GM23338 (cell line): Measurements from ENCODE around the gene TRIM25. TPM values are rescaled to one million over a fixed set of nuclear protein-coding genes. Genes with fewer than 3 reads are reported as not detected.

Source experiments
- ATAC-seq: fragments of 200-7000 bp; cut with Tn5 transposase; 3 replicates; pipeline ENCODE4 v1.9.1; 2020
- DNase-seq: peaks from one replicate; pipeline ENCODE4 v3.0.0-alpha.2; 2015; ENCODE audit warnings: low spot score
- H2AFZ ChIP-seq: fragments of 200-600 bp; sonication (generic); 2 replicates; pipeline ENCODE4 v1.8.0; 2016; ENCODE audit warnings: antibody characterized with exemption, mild to moderate bottlenecking, moderate library complexity
- H3F3A ChIP-seq: fragments of 200-600 bp; sonication (generic); replicated peaks from 2 replicates; pipeline ENCODE4 v1.8.0; 2017; ENCODE audit warnings: antibody characterized with exemption, mixed run types, low read depth
- H3K27ac ChIP-seq: fragments of 200-600 bp; sonication (generic); 2 replicates; pipeline ENCODE4 v1.6.1; 2016; ENCODE audit warnings: low read depth
- H3K27me3 ChIP-seq: fragments of 200-600 bp; sonication (generic); 2 replicates; pipeline ENCODE4 v1.8.0; 2016; ENCODE audit warnings: mild to moderate bottlenecking, mixed run types, moderate library complexity; ENCODE audit not compliant: insufficient read depth
- H3K36me3 ChIP-seq: fragments of 200-600 bp; sonication (generic); 2 replicates; pipeline ENCODE4 v1.8.0; 2016; ENCODE audit warnings: mild to moderate bottlenecking; ENCODE audit not compliant: insufficient read depth
- H3K4me1 ChIP-seq: fragments of 200-600 bp; sonication (generic); 2 replicates; pipeline ENCODE4 v1.8.0; 2016; ENCODE audit warnings: mild to moderate bottlenecking, moderate library complexity; ENCODE audit not compliant: insufficient read depth
- H3K4me2 ChIP-seq: fragments of 200-600 bp; sonication (generic); 2 replicates; pipeline ENCODE4 v1.7.1; 2017; ENCODE audit warnings: mixed run types
- H3K4me3 ChIP-seq: fragments of 200-600 bp; sonication (generic); 2 replicates; pipeline ENCODE4 v1.6.1; 2016; ENCODE audit warnings: mixed run types
- H3K79me2 ChIP-seq: fragments of 200-600 bp; sonication (generic); replicated peaks from 2 replicates; pipeline ENCODE4 v1.8.0; 2017; ENCODE audit warnings: mild to moderate bottlenecking; ENCODE audit not compliant: insufficient read depth
- H3K9me2 ChIP-seq: fragments of 200-600 bp; sonication (generic); 2 replicates; pipeline ENCODE4 v1.8.0; 2017; ENCODE audit not compliant: insufficient read depth
- H4K20me1 ChIP-seq: fragments of 200-600 bp; sonication (generic); replicated peaks from 2 replicates; pipeline ENCODE4 v1.8.0; 2017; ENCODE audit warnings: mild to moderate bottlenecking; ENCODE audit not compliant: insufficient read depth
- H3K27ac Mint-ChIP-seq: 2 replicates; pipeline ENCODE4 v1.8.0; 2020; ENCODE audit warnings: inconsistent platforms, mild to moderate bottlenecking, moderate library complexity, mixed read lengths
- H3K27me3 Mint-ChIP-seq: 3 replicates; pipeline ENCODE4 v1.8.0; 2022; ENCODE audit warnings: low read depth, mild to moderate bottlenecking, moderate library complexity, mixed read lengths, inconsistent platforms; ENCODE audit not compliant: insufficient read depth, poor library complexity
- H3K36me3 Mint-ChIP-seq: 3 replicates; pipeline ENCODE4 v1.8.0; 2021; ENCODE audit warnings: low read depth, mild to moderate bottlenecking, inconsistent platforms, moderate library complexity, mixed read lengths
- H3K4me1 Mint-ChIP-seq: 3 replicates; pipeline ENCODE4 v1.8.0; 2020; ENCODE audit warnings: mild to moderate bottlenecking, inconsistent platforms, mixed read lengths
- H3K4me3 Mint-ChIP-seq: 3 replicates; pipeline ENCODE4 v1.8.0; 2021; ENCODE audit warnings: moderate library complexity, mild to moderate bottlenecking, inconsistent platforms, mixed read lengths
- H3K9me3 Mint-ChIP-seq: 3 replicates; pipeline ENCODE4 v1.8.0; 2020; ENCODE audit warnings: moderate library complexity, mild to moderate bottlenecking, inconsistent platforms, mixed read lengths
- CREB1 ChIP-seq: fragments of 250-450 bp; sonication (Bioruptor Pico); IDR thresholded peaks from 2 replicates; pipeline ENCODE4 v1.5.0; 2020; ENCODE audit warnings: low read depth, mild to moderate bottlenecking, moderate library complexity
- EZH2 ChIP-seq: fragments of 200-600 bp; sonication (generic); IDR thresholded peaks from one replicate; pipeline ENCODE4 v1.8.0; 2017; ENCODE audit warnings: antibody characterized with exemption, mild to moderate bottlenecking, low read depth; ENCODE audit not compliant: unreplicated experiment
- EZH2phosphoT487 ChIP-seq: fragments of 200-600 bp; sonication (generic); IDR thresholded peaks from one replicate; pipeline ENCODE4 v1.8.1; 2018; ENCODE audit warnings: antibody characterized with exemption; ENCODE audit not compliant: unreplicated experiment
- JUNB ChIP-seq: IDR thresholded peaks from one replicate; pipeline ENCODE4 v1.6.1; 2016; ENCODE audit warnings: antibody characterized with exemption; ENCODE audit not compliant: unreplicated experiment
- POLR2AphosphoS5 ChIP-seq: IDR thresholded peaks from 2 replicates; pipeline ENCODE4 v1.6.1; 2016; ENCODE audit warnings: antibody characterized with exemption, low read depth
- STAT1 ChIP-seq: IDR thresholded peaks from one replicate; pipeline ENCODE4 v1.6.1; 2016; ENCODE audit warnings: antibody characterized with exemption; ENCODE audit not compliant: unreplicated experiment
- ZNF114 ChIP-seq: fragments of 250-450 bp; sonication (Bioruptor Pico); IDR thresholded peaks from 2 replicates; pipeline ENCODE4 v1.5.0; 2020; ENCODE audit warnings: mild to moderate bottlenecking, moderate library complexity
- ZNF331 ChIP-seq: fragments of 250-450 bp; sonication (Bioruptor Pico); IDR thresholded peaks from 2 replicates; pipeline ENCODE4 v1.5.0; 2020; ENCODE audit warnings: low read depth, mild to moderate bottlenecking, moderate library complexity
- polyA plus RNA-seq: library from polyadenylated mRNA; unstranded; fragments of >200 nt; fragmentation: Nextera tagmentation; extraction: Ambion mirVana; gene quantifications from 2 replicates; pipeline ENCODE4 v1.2.1, GENCODE V29; 2016
- total RNA-seq: library from RNA; depleted of rRNA; stranded (reverse); fragments of >200 nt; shearing (Covaris generic); gene quantifications from 2 replicates; pipeline ENCODE4 v1.2.3, GENCODE V29; 2014
- TF ChIP-seq, protein P1 (sequence below): IDR thresholded peaks from one replicate; pipeline ENCODE4 v1.6.1; 2018; ENCODE audit warnings: antibody characterized with exemption; ENCODE audit not compliant: unreplicated experiment
- TF ChIP-seq, protein P2 (sequence below), 2 experiments: fragments of 200-600 bp in 1 of 2; sonication (generic) in 1 of 2; conservative IDR thresholded peaks; 2 replicates each; pipeline versions ENCODE4 v1.5.1 to v1.6.1; 2016 to 2017; ENCODE audit warnings: antibody characterized with exemption in 2 of 2, low read depth in 2 of 2, mild to moderate bottlenecking in 2 of 2, moderate library complexity in 1 of 2
- TF ChIP-seq, protein P3 (sequence below): IDR thresholded peaks from 2 replicates; pipeline ENCODE4 v1.6.1; 2016; ENCODE audit warnings: antibody characterized with exemption
- TF ChIP-seq, protein P4 (sequence below): fragments of 250-450 bp; sonication (Bioruptor Pico); IDR thresholded peaks from 2 replicates; pipeline ENCODE4 v1.5.0; 2020; ENCODE audit warnings: mild to moderate bottlenecking, moderate library complexity

Gene TRIM25
- total and polyA plus RNA-seq, 2 experiments from 2014 or later, result 19.6 to 36.2 TPM

DNA sequence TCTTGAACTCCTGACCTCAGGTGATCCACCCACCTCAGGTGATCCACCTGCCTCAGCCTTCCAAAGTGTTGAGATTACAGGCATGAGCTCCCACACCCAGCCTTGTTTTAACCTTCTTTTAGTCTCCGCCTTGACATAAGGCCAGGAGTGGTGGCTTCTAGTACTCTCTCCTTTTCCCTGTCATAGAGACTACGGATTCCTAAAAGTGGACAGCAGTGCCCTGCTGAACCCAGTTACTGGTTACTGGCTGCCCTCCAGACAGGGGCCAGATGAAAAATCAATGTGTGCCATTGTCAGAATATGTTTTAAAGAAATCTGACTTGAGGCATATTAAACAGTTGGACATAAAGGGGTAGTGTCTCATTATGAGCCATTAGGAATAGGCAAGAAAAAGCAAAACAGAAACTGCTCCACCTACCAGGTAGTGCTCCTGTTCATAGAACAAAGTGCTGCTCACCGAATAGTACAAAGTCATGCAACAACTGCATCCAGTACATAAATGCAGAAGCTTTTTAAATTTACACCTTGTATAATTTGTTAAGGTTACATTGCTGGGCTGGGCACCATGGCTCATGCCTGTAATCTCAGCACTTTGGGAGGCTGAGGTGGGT, 32.1 kb downstream of the TRIM25 start:
- H3K4me3 Mint-ChIP-seq, result no peak overlapping the region
- DNase-seq (no peak), ATAC-seq (no peak)
- Histone ChIP-seq H3K9me2 (no peaks in the 10 kb centered on the region), H3K27ac (no peak overlapping the region), H3K4me2 (no peak overlapping the region), H3K27me3 (no peaks in the 10 kb centered on the region), H3K36me3 (no peaks in the 10 kb centered on the region), H4K20me1 (no peaks in the 10 kb centered on the region), H3K79me2 (no peaks in the 10 kb centered on the region), H3F3A (no peaks in the 10 kb centered on the region), H3K4me3 (no peak overlapping the region), H2AFZ (no peak overlapping the region), H3K4me1 (no peaks in the 10 kb centered on the region)
- H3K9me3 Mint-ChIP-seq, result peaks cover 12% of the 10 kb centered on the region; the same call in 2 of the 3 replicates
- TF ChIP-seq ZNF331 (no peak), CREB1 (CRISPR knock-in tag) (no peak), EZH2 (no peak), JUNB (no peak), POLR2AphosphoS5 (no peak), ZNF114 (CRISPR knock-in tag) (no peak), EZH2phosphoT487 (no peak), STAT1 (no peak)
- TF ChIP-seq, protein P1, sequence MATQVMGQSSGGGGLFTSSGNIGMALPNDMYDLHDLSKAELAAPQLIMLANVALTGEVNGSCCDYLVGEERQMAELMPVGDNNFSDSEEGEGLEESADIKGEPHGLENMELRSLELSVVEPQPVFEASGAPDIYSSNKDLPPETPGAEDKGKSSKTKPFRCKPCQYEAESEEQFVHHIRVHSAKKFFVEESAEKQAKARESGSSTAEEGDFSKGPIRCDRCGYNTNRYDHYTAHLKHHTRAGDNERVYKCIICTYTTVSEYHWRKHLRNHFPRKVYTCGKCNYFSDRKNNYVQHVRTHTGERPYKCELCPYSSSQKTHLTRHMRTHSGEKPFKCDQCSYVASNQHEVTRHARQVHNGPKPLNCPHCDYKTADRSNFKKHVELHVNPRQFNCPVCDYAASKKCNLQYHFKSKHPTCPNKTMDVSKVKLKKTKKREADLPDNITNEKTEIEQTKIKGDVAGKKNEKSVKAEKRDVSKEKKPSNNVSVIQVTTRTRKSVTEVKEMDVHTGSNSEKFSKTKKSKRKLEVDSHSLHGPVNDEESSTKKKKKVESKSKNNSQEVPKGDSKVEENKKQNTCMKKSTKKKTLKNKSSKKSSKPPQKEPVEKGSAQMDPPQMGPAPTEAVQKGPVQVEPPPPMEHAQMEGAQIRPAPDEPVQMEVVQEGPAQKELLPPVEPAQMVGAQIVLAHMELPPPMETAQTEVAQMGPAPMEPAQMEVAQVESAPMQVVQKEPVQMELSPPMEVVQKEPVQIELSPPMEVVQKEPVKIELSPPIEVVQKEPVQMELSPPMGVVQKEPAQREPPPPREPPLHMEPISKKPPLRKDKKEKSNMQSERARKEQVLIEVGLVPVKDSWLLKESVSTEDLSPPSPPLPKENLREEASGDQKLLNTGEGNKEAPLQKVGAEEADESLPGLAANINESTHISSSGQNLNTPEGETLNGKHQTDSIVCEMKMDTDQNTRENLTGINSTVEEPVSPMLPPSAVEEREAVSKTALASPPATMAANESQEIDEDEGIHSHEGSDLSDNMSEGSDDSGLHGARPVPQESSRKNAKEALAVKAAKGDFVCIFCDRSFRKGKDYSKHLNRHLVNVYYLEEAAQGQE, result no peak
- TF ChIP-seq, protein P2, sequence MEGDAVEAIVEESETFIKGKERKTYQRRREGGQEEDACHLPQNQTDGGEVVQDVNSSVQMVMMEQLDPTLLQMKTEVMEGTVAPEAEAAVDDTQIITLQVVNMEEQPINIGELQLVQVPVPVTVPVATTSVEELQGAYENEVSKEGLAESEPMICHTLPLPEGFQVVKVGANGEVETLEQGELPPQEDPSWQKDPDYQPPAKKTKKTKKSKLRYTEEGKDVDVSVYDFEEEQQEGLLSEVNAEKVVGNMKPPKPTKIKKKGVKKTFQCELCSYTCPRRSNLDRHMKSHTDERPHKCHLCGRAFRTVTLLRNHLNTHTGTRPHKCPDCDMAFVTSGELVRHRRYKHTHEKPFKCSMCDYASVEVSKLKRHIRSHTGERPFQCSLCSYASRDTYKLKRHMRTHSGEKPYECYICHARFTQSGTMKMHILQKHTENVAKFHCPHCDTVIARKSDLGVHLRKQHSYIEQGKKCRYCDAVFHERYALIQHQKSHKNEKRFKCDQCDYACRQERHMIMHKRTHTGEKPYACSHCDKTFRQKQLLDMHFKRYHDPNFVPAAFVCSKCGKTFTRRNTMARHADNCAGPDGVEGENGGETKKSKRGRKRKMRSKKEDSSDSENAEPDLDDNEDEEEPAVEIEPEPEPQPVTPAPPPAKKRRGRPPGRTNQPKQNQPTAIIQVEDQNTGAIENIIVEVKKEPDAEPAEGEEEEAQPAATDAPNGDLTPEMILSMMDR (conservative IDR thresholded peaks at IDR 0.05; ENCODE audit: low read depth in 2 of 2), result no peak
- TF ChIP-seq, protein P3, sequence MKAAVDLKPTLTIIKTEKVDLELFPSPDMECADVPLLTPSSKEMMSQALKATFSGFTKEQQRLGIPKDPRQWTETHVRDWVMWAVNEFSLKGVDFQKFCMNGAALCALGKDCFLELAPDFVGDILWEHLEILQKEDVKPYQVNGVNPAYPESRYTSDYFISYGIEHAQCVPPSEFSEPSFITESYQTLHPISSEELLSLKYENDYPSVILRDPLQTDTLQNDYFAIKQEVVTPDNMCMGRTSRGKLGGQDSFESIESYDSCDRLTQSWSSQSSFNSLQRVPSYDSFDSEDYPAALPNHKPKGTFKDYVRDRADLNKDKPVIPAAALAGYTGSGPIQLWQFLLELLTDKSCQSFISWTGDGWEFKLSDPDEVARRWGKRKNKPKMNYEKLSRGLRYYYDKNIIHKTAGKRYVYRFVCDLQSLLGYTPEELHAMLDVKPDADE, result no peak
- TF ChIP-seq, protein P4, sequence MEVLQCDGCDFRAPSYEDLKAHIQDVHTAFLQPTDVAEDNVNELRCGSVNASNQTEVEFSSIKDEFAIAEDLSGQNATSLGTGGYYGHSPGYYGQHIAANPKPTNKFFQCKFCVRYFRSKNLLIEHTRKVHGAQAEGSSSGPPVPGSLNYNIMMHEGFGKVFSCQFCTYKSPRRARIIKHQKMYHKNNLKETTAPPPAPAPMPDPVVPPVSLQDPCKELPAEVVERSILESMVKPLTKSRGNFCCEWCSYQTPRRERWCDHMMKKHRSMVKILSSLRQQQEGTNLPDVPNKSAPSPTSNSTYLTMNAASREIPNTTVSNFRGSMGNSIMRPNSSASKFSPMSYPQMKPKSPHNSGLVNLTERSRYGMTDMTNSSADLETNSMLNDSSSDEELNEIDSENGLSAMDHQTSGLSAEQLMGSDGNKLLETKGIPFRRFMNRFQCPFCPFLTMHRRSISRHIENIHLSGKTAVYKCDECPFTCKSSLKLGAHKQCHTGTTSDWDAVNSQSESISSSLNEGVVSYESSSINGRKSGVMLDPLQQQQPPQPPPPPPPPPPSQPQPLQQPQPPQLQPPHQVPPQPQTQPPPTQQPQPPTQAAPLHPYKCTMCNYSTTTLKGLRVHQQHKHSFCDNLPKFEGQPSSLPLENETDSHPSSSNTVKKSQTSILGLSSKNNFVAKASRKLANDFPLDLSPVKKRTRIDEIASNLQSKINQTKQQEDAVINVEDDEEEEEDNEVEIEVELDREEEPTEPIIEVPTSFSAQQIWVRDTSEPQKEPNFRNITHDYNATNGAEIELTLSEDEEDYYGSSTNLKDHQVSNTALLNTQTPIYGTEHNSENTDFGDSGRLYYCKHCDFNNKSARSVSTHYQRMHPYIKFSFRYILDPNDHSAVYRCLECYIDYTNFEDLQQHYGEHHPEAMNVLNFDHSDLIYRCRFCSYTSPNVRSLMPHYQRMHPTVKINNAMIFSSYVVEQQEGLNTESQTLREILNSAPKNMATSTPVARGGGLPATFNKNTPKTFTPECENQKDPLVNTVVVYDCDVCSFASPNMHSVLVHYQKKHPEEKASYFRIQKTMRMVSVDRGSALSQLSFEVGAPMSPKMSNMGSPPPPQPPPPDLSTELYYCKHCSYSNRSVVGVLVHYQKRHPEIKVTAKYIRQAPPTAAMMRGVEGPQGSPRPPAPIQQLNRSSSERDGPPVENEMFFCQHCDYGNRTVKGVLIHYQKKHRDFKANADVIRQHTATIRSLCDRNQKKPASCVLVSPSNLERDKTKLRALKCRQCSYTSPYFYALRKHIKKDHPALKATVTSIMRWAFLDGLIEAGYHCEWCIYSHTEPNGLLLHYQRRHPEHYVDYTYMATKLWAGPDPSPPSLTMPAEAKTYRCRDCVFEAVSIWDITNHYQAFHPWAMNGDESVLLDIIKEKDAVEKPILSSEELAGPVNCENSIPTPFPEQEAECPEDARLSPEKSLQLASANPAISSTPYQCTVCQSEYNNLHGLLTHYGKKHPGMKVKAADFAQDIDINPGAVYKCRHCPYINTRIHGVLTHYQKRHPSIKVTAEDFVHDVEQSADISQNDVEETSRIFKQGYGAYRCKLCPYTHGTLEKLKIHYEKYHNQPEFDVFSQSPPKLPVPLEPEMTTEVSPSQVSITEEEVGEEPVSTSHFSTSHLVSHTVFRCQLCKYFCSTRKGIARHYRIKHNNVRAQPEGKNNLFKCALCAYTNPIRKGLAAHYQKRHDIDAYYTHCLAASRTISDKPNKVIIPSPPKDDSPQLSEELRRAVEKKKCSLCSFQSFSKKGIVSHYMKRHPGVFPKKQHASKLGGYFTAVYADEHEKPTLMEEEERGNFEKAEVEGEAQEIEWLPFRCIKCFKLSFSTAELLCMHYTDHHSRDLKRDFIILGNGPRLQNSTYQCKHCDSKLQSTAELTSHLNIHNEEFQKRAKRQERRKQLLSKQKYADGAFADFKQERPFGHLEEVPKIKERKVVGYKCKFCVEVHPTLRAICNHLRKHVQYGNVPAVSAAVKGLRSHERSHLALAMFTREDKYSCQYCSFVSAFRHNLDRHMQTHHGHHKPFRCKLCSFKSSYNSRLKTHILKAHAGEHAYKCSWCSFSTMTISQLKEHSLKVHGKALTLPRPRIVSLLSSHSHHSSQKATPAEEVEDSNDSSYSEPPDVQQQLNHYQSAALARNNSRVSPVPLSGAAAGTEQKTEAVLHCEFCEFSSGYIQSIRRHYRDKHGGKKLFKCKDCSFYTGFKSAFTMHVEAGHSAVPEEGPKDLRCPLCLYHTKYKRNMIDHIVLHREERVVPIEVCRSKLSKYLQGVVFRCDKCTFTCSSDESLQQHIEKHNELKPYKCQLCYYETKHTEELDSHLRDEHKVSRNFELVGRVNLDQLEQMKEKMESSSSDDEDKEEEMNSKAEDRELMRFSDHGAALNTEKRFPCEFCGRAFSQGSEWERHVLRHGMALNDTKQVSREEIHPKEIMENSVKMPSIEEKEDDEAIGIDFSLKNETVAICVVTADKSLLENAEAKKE (CRISPR knock-in tag), result no peak
- peaks cover 6% of the 10 kb centered on the region for H3K27me3 Mint-ChIP-seq
- peaks cover 2% of the 10 kb centered on the region; the same call in 1 of the 3 replicates for H3K4me1 Mint-ChIP-seq
- no peak overlapping the region for H3K27ac Mint-ChIP-seq
- peaks cover 8% of the 10 kb centered on the region for H3K36me3 Mint-ChIP-seq
